ENCODE measurements around the gene SH3BP4. TPM values are rescaled to one million over a fixed set of nuclear protein-coding genes. Genes with fewer than 3 reads are reported as not detected.

Gene SH3BP4
- total and polyA plus RNA-seq, 2 of the 13 experiments (the other 11 are each of a cell fraction or from before 2014, with no cell fraction given), result 34.6 to 99.1 TPM

GRCh38 chr2:235005603-235006259 lies 53.9 kb downstream of the SH3BP4 start (continued):
- peak; percentile 56 for TF ChIP-seq STAG1 (CRISPR knock-in tag; IDR thresholded peaks at IDR 0.05)
- TF ChIP-seq XBP1 (CRISPR knock-in tag; IDR thresholded peaks at IDR 0.05), result no peak
- peak; percentile 96 for TF ChIP-seq ZBTB34 (CRISPR knock-in tag; IDR thresholded peaks at IDR 0.05)
- TF ChIP-seq ZNF761 (CRISPR knock-in tag; conservative IDR thresholded peaks at IDR 0.05), result peak; percentile 93
- no peak for TF ChIP-seq HNRNPUL1 (IDR thresholded peaks at IDR 0.05; ENCODE audit: low read depth, low read length)
- 0 out of 2 replicates have a peak, but pooled peaks have one; percentile 25 for TF ChIP-seq ATF6 (CRISPR knock-in tag; conservative IDR thresholded peaks at IDR 0.05)
- TF ChIP-seq MXD3 (CRISPR knock-in tag; IDR thresholded peaks at IDR 0.05), result peak; percentile 67; the same call in 1 of the 2 replicates
- no peak for TF ChIP-seq CCAR2 (optimal IDR thresholded peaks at IDR 0.05; ENCODE audit: low read depth, low read length)
- TF ChIP-seq ZBTB49 (CRISPR knock-in tag; IDR thresholded peaks at IDR 0.05; ENCODE audit: borderline replicate concordance), result no peak
- TF ChIP-seq ZNF10 (CRISPR knock-in tag; IDR thresholded peaks at IDR 0.05; ENCODE audit: borderline replicate concordance, low read depth), result no peak
- TF ChIP-seq HMGA1 (CRISPR knock-in tag; conservative IDR thresholded peaks at IDR 0.05), result no peak
- 0 out of 2 replicates have a peak, but pooled peaks have one; percentile 87 for TF ChIP-seq ZNF136 (CRISPR knock-in tag; IDR thresholded peaks at IDR 0.05; ENCODE audit: low read depth)
- TF ChIP-seq DPF2 (CRISPR knock-in tag; IDR thresholded peaks at IDR 0.05; ENCODE audit: borderline replicate concordance, low read depth), result peak; percentile 75; the same call in 1 of the 2 replicates
- TF ChIP-seq SMAD9 (CRISPR knock-in tag; IDR thresholded peaks at IDR 0.05), result peak; percentile 93
- no peak for TF ChIP-seq ZBTB14 (CRISPR knock-in tag; IDR thresholded peaks at IDR 0.05)
- no peak for TF ChIP-seq HHEX (CRISPR knock-in tag; IDR thresholded peaks at IDR 0.05)
- no peak for TF ChIP-seq ZNF879 (CRISPR knock-in tag; IDR thresholded peaks at IDR 0.05)

Data from HepG2 (cell line).